PC-3 (cell line): ENCODE data around the gene TAS2R13. TPM values are rescaled to one million over a fixed set of nuclear protein-coding genes. Genes with fewer than 3 reads are reported as not detected.

Experiments used
- ATAC-seq: fragments of 200-7000 bp; cut with Tn5 transposase; 2 replicates; pipeline ENCODE4 v1.9.1; 2020; ENCODE audit warnings: mild to moderate bottlenecking, moderate library complexity
- BruUV-seq: library from RNA; stranded (reverse); fragments of 400-500 nt; replicated peaks from 2 replicates; lab custom pipeline; 2021; lab: Mats Ljungman, UMichigan
- CTCF ChIA-PET: fragments of 300-600 bp; sonication (Branson Sonifier 250); formaldehyde crosslinking; loops from one replicate; lab custom pipeline; 2022; ENCODE audit warnings: antibody characterized with exemption; lab: Charles Lee
- POLR2A ChIA-PET: fragments of 300-600 bp; sonication (Branson Sonifier 250); formaldehyde crosslinking; loops from one replicate; lab custom pipeline; 2022; ENCODE audit warnings: antibody characterized with exemption; ENCODE audit not compliant: unreplicated experiment; lab: Charles Lee
- DNase-seq: peaks from one replicate; pipeline ENCODE4 v3.0.0-alpha.2; 2015
- H2AFZ ChIP-seq: fragments of 300-600 bp; sonication (generic); 2 replicates; pipeline ENCODE4 v1.6.0; 2016; ENCODE audit warnings: antibody characterized with exemption, low read length
- H3F3A ChIP-seq: fragments of 300-600 bp; sonication (generic); one replicate; pipeline ENCODE4 v1.6.0; 2017; ENCODE audit warnings: antibody characterized with exemption, low read length, control low read depth, mild to moderate bottlenecking; ENCODE audit not compliant: unreplicated experiment
- H3K27ac ChIP-seq: fragments of 300-600 bp; sonication (generic); 2 replicates; pipeline ENCODE4 v1.5.1; 2016; ENCODE audit warnings: mild to moderate bottlenecking, low read length
- H3K27me3 ChIP-seq: fragments of 300-600 bp; sonication (generic); 2 replicates; pipeline ENCODE4 v1.6.1; 2016; ENCODE audit warnings: low read length, mixed read lengths
- H3K36me3 ChIP-seq: fragments of 300-600 bp; sonication (generic); 2 replicates; pipeline ENCODE4 v1.6.1; 2016; ENCODE audit warnings: low read depth, mixed run types, low read length, mixed read lengths
- H3K4me1 ChIP-seq: fragments of 300-600 bp; sonication (generic); 2 replicates; pipeline ENCODE4 v1.5.1; 2016; ENCODE audit warnings: low read length; ENCODE audit not compliant: insufficient read depth
- H3K4me2 ChIP-seq: fragments of 300-600 bp; sonication (generic); 2 replicates; pipeline ENCODE4 v1.6.0; 2016; ENCODE audit warnings: low read length
- H3K4me3 ChIP-seq: fragments of 300-600 bp; sonication (generic); 2 replicates; pipeline ENCODE4 v1.5.1; 2016; ENCODE audit warnings: mild to moderate bottlenecking, low read length, mixed read lengths
- H3K79me2 ChIP-seq: fragments of 300-600 bp; sonication (generic); 2 replicates; pipeline ENCODE4 v1.6.1; 2017; ENCODE audit warnings: low read length, mixed read lengths
- H3K9ac ChIP-seq: fragments of 300-600 bp; sonication (generic); 2 replicates; pipeline ENCODE4 v1.6.0; 2016; ENCODE audit warnings: mild to moderate bottlenecking, low read length
- H3K9me2 ChIP-seq: fragments of 300-600 bp; sonication (generic); replicated peaks from 2 replicates; pipeline ENCODE4 v1.6.1; 2016; ENCODE audit warnings: mixed run types, low read length, mixed read lengths
- H3K9me3 ChIP-seq: fragments of 300-600 bp; sonication (generic); 2 replicates; pipeline ENCODE4 v1.6.1; 2016; ENCODE audit warnings: low read length, mixed read lengths
- H4K20me1 ChIP-seq: fragments of 300-600 bp; sonication (generic); 2 replicates; pipeline ENCODE4 v1.6.1; 2016; ENCODE audit warnings: low read length, mixed read lengths
- EZH2 ChIP-seq: fragments of 300-600 bp; sonication (generic); IDR thresholded peaks from one replicate; pipeline ENCODE4 v1.6.1; 2017; ENCODE audit warnings: antibody characterized with exemption, mild to moderate bottlenecking, low read length; ENCODE audit not compliant: unreplicated experiment
- EZH2phosphoT487 ChIP-seq: fragments of 300-600 bp; sonication (generic); IDR thresholded peaks from 2 replicates; pipeline ENCODE4 v1.6.1; 2018; ENCODE audit warnings: mild to moderate bottlenecking, antibody characterized with exemption, low read length, borderline replicate concordance
- intact Hi-C: fragments of 100-400 bp; cut with micrococcal nuclease; formaldehyde crosslinking; loops from 2 replicates; pipeline ENCODE4 v1.9.0; 2023
- total RNA-seq: library from RNA; depleted of rRNA; stranded (reverse); fragments of >200 nt; gene quantifications from 2 replicates; pipeline ENCODE4 v1.2.3, GENCODE V29; 2014
- TF ChIP-seq, protein P1 (sequence below): fragments of 300-600 bp; sonication (generic); conservative IDR thresholded peaks from 2 replicates; pipeline ENCODE4 v1.5.1; 2017; ENCODE audit warnings: antibody characterized with exemption, low read depth, mild to moderate bottlenecking, low read length

The TAS2R13 gene
- total RNA-seq, 1 experiment from 2014 or later: 0.11 TPM

DNA sequence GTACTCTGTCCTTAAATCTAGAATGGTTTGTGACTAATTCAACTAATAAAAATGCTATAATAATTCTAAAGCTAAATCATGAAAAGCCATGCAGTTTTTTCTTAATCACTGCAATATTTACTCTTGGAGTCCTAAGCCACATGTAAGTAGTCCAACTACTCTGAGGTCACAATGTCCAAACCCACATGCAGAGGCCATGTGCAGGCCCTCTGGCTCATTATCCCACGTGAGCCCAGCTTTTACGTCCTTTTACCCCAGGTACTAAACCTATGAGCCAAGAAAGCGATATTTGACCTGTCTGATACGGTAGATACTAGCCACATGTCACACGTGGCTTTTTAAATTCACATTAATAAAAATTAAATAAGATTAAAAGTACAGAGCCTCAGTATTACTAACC, 12.5 kb downstream of the TAS2R13 start:
- CTCF ChIA-PET: no interaction called here
- intact Hi-C loops: no loop called here
- Histone ChIP-seq H3K4me3 (no peak overlapping the region), H3K4me1 (no peaks in the 10 kb centered on the region), H4K20me1 (no peaks in the 10 kb centered on the region), H3K79me2 (no peaks in the 10 kb centered on the region), H3K9ac (no peak overlapping the region), H3K9me3 (no peaks in the 10 kb centered on the region), H3K36me3 (no peaks in the 10 kb centered on the region), H3K27ac (no peak overlapping the region), H3K9me2 (no peaks in the 10 kb centered on the region), H2AFZ (no peak overlapping the region), H3K27me3 (no peaks in the 10 kb centered on the region), H3F3A (no peaks in the 10 kb centered on the region), H3K4me2 (no peak overlapping the region)
- DNase-seq: no peak
- TF ChIP-seq, protein P1, sequence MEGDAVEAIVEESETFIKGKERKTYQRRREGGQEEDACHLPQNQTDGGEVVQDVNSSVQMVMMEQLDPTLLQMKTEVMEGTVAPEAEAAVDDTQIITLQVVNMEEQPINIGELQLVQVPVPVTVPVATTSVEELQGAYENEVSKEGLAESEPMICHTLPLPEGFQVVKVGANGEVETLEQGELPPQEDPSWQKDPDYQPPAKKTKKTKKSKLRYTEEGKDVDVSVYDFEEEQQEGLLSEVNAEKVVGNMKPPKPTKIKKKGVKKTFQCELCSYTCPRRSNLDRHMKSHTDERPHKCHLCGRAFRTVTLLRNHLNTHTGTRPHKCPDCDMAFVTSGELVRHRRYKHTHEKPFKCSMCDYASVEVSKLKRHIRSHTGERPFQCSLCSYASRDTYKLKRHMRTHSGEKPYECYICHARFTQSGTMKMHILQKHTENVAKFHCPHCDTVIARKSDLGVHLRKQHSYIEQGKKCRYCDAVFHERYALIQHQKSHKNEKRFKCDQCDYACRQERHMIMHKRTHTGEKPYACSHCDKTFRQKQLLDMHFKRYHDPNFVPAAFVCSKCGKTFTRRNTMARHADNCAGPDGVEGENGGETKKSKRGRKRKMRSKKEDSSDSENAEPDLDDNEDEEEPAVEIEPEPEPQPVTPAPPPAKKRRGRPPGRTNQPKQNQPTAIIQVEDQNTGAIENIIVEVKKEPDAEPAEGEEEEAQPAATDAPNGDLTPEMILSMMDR: no peak
- TF ChIP-seq EZH2phosphoT487: no peak
- no peak for TF ChIP-seq EZH2
- ATAC-seq: no peak
- POLR2A ChIA-PET: no interaction called here
- BruUV-seq: no TSS peak

DNA sequence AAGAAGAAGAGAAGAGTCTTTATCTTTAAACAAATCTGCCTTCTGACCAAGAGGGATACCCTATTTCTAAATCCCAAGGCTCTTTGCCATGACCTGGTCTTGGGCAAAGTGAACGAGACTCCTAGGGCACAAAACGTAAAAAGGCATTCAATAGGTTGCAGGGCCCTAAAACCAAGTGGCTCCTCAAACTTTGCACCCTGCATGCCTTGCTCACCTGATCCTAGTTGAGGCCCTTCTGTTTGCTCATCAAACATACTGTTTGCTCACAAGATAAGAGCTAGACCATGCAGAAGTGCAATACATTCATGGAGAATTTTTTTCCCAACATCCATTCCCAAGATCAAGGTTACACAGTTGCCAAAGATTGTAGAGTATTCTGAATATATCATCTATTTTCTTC, 17.4 kb downstream of the TAS2R13 start:
- TF ChIP-seq, protein P1: no peak
- TF ChIP-seq EZH2phosphoT487 (no peak), EZH2 (no peak)
- H3K9ac ChIP-seq: no peak overlapping the region
- no peaks in the 10 kb centered on the region for H3K27me3 ChIP-seq
- H3F3A ChIP-seq: no peaks in the 10 kb centered on the region
- H3K4me2 ChIP-seq: no peak overlapping the region
- no peaks in the 10 kb centered on the region for H3K4me1 ChIP-seq
- DNase-seq (no peak), ATAC-seq (no peak)
- H3K4me3 ChIP-seq: no peak overlapping the region
- H3K27ac ChIP-seq: no peak overlapping the region
- H3K9me2 ChIP-seq: no peaks in the 10 kb centered on the region
- H3K9me3 ChIP-seq: no peaks in the 10 kb centered on the region
- no peak overlapping the region for H2AFZ ChIP-seq
- no peaks in the 10 kb centered on the region for H3K79me2 ChIP-seq
- no peaks in the 10 kb centered on the region for H4K20me1 ChIP-seq
- no TSS peak for BruUV-seq
- ChIA-PET POLR2A (no interaction called here), CTCF (no interaction called here)
- intact Hi-C loops: no loop called here
- no peaks in the 10 kb centered on the region for H3K36me3 ChIP-seq

GRCh38 chr12:10889226-10889625, 20.1 kb downstream of the TAS2R13 start:
- no peak overlapping the region for H3K4me2 ChIP-seq
- no peaks in the 10 kb centered on the region for H3K79me2 ChIP-seq
- H3K27me3 ChIP-seq: no peaks in the 10 kb centered on the region
- no peaks in the 10 kb centered on the region for H3K4me1 ChIP-seq
- H3K4me3 ChIP-seq: no peak overlapping the region
- H3K27ac ChIP-seq: no peak overlapping the region
- H2AFZ ChIP-seq: no peak overlapping the region
- H3K9me2 ChIP-seq: no peaks in the 10 kb centered on the region
- H3K9me3 ChIP-seq: no peaks in the 10 kb centered on the region
- H3K9ac ChIP-seq: no peak overlapping the region
- intact Hi-C loops: no loop called here
- CTCF ChIA-PET: no interaction called here
- DNase-seq (no peak), ATAC-seq (no peak)
- H4K20me1 ChIP-seq: no peaks in the 10 kb centered on the region
- H3F3A ChIP-seq: no peaks in the 10 kb centered on the region
- TF ChIP-seq, protein P1: no peak
- TF ChIP-seq EZH2 (no peak), EZH2phosphoT487 (no peak)
- no peaks in the 10 kb centered on the region for H3K36me3 ChIP-seq
- BruUV-seq: no TSS peak
- POLR2A ChIA-PET: no interaction called here
